ENCODE data around the gene KIF2C. TPM values are rescaled to one million over a fixed set of nuclear protein-coding genes. Genes with fewer than 3 reads are reported as not detected.

The KIF2C gene
- polyA plus RNA-seq, 3 donors = 0.13 to 0.29 (median 0.24) TPM

DNA sequence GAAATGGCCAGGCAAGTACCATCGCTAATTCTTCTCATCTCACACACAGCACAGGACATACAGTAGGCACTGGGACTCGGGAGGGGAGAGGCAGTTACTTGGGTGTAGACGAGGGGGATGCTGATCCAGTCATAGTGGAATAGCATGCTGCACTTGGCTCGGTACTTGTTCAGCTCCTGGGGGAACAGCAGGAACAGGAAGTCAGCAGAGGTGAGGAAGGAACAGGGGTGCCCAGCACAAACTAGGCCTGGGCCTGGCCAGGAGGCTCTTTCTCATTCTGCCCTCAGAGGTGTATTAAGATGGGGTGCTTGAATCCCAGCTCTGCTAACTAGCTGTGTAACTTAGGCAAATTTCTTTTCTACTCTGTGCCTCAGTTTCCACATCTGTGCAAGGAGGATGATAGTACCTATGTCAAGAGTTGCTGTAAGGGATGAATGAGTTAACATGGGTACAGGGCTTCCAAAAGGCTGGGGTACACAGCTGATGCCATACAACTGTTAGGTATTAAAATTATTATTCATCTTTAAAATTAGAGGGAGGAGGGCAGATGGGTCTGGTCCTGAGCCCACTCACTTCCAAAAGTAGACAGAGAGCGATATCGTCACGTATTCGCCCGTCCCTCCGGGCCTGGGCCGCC lies 46.0 kb downstream of the KIF2C start:
- Histone ChIP-seq H3K4me3 (replicated peaks in 1 of 3; ENCODE audit: low read depth in 2 of 3, low read length in 3 of 3) (peak overlapping the region in 2 of 3 experiments; percentile 41 to 74), H3K4me1 (ENCODE audit: control insufficient read depth in 1 of 2, insufficient read depth in 2 of 2, low read length in 2 of 2) (peaks cover 23 to 24% of the 10 kb centered on the region in 2 donors), H3K4me2 (replicated peaks; ENCODE audit: extremely low read depth, low read length, poor library complexity, severe bottlenecking) (peak overlapping the region; percentile 83), H3K9me3 (replicated peaks in 1 of 2; ENCODE audit: control insufficient read depth in 1 of 2, insufficient read depth in 1 of 2, low read length in 2 of 2) (no peaks in the 10 kb centered on the region), H2AFZ (ENCODE audit: insufficient read depth, low read depth, low read length, poor library complexity, severe bottlenecking) (peak overlapping the region; percentile 91), H3K79me2 (ENCODE audit: insufficient read depth, low read length) (no peaks in the 10 kb centered on the region), H3K27ac (ENCODE audit: low read depth in 1 of 2, low read length in 2 of 2) (no peak overlapping the region), H3K36me3 (replicated peaks in 1 of 2; ENCODE audit: control insufficient read depth in 1 of 2, insufficient read depth in 2 of 2, low read length in 2 of 2) (peaks cover 0 to 12% of the 10 kb centered on the region in 2 donors), H3K27me3 (ENCODE audit: control insufficient read depth in 2 of 2, insufficient read depth in 2 of 2, low read length in 2 of 2) (peaks cover 0 to 3% of the 10 kb centered on the region in 2 donors), H3K9ac (ENCODE audit: insufficient read depth, low read length, poor library complexity, severe bottlenecking) (no peak overlapping the region), H4K20me1 (ENCODE audit: insufficient read depth, low read length) (peaks cover 8% of the 10 kb centered on the region)
- Mint-ChIP-seq H3K4me1 (peaks cover 26% of the 10 kb centered on the region), H3K27ac (peak overlapping the region in 3 of 7 donors; percentile 30 to 45 (median 31)), H3K4me3 (peak overlapping the region; percentile 72 to 92), H3K36me3 (peaks cover 15 to 18% of the 10 kb centered on the region in 2 donors), H3K9me3 (peaks cover 0 to 2% (median 0%) of the 10 kb centered on the region in 7 donors), H3K27me3 (ENCODE audit: low read depth in 3 of 3) (peaks cover 7 to 15% (median 12%) of the 10 kb centered on the region in 3 donors)
- intact Hi-C loops (cut with micrococcal nuclease) = loop anchor here (5.0 to 10.0 kb wide), 2 partner anchors 42 to 229 kb away; partner anchors contain the start of genes HECTD3 (in 1 of the 2) and UROD (in 1 of the 2)
- DNase-seq = no peak
- 11% methylated on average over 6 of the region's 11 CpGs for WGBS (ENCODE audit: insufficient coverage)
- TF ChIP-seq, protein P1, sequence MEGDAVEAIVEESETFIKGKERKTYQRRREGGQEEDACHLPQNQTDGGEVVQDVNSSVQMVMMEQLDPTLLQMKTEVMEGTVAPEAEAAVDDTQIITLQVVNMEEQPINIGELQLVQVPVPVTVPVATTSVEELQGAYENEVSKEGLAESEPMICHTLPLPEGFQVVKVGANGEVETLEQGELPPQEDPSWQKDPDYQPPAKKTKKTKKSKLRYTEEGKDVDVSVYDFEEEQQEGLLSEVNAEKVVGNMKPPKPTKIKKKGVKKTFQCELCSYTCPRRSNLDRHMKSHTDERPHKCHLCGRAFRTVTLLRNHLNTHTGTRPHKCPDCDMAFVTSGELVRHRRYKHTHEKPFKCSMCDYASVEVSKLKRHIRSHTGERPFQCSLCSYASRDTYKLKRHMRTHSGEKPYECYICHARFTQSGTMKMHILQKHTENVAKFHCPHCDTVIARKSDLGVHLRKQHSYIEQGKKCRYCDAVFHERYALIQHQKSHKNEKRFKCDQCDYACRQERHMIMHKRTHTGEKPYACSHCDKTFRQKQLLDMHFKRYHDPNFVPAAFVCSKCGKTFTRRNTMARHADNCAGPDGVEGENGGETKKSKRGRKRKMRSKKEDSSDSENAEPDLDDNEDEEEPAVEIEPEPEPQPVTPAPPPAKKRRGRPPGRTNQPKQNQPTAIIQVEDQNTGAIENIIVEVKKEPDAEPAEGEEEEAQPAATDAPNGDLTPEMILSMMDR (IDR thresholded peaks at IDR 0.05) = no peak

DNA sequence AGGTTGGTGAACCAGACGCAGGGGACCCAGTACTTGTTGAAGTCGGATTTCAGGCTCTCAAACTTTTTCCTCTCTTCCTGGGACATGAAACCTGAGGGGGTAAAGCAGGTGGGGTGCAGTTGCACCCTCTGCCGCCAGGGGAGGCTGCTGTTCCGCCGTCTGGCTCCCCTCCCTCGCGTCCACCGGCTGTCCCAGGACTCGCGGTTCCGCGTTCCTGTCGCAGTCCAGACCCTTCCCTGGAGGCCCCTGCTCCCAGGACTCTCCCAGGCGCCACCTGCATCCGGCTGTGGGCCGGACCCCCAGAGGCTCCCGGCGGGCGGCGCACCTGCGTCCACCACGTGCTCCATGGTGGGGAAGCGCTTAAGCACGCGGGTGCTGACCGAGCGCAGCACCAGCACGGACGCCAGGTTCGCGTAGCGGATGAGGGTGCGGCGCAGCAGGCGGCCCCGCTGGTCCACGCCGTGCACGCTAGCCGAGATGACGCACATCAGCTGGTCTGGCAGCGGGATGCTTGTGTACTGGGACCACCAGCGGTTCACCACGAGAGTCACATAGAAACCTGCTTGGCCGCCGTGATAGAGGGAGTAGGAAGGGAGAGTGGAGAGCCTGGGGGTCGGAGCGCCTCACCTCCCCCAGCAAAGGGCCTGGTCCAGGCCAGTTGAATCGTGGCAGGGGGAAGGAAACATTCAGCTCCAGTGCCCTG lies 46.7 kb downstream of the KIF2C start:
- H3K9ac ChIP-seq (ENCODE audit: insufficient read depth, low read length, poor library complexity, severe bottlenecking) = peak overlapping the region; percentile 58
- no peak overlapping the region for H3K27ac ChIP-seq (ENCODE audit: low read depth in 1 of 2, low read length in 2 of 2)
- H3K4me1 ChIP-seq (ENCODE audit: control insufficient read depth in 1 of 2, insufficient read depth in 2 of 2, low read length in 2 of 2) = peaks cover 23 to 24% of the 10 kb centered on the region in 2 donors
- peaks cover 0 to 6% of the 10 kb centered on the region in 2 donors for H3K36me3 ChIP-seq (replicated peaks in 1 of 2; ENCODE audit: control insufficient read depth in 1 of 2, insufficient read depth in 2 of 2, low read length in 2 of 2)
- peaks cover 26% of the 10 kb centered on the region for H3K4me1 Mint-ChIP-seq
- peak overlapping the region in 2 of 3 experiments; percentile 41 to 74 for H3K4me3 ChIP-seq (replicated peaks in 1 of 3; ENCODE audit: low read depth in 2 of 3, low read length in 3 of 3)
- no peaks in the 10 kb centered on the region for H3K9me3 ChIP-seq (replicated peaks in 1 of 2; ENCODE audit: control insufficient read depth in 1 of 2, insufficient read depth in 1 of 2, low read length in 2 of 2)
- H3K27me3 ChIP-seq (ENCODE audit: control insufficient read depth in 2 of 2, insufficient read depth in 2 of 2, low read length in 2 of 2) = peaks cover 0 to 3% of the 10 kb centered on the region in 2 donors
- DNase-seq = peak; percentile 60 to 70 (median 70)
- no peaks in the 10 kb centered on the region for H3K79me2 ChIP-seq (ENCODE audit: insufficient read depth, low read length)
- peaks cover 7 to 14% (median 12%) of the 10 kb centered on the region in 3 donors for H3K27me3 Mint-ChIP-seq (ENCODE audit: low read depth in 3 of 3)
- peak overlapping the region; percentile 83 for H3K4me2 ChIP-seq (replicated peaks; ENCODE audit: extremely low read depth, low read length, poor library complexity, severe bottlenecking)
- peaks cover 0 to 2% (median 0%) of the 10 kb centered on the region in 7 donors for H3K9me3 Mint-ChIP-seq
- TF ChIP-seq, protein P1 (IDR thresholded peaks at IDR 0.05) = peak; percentile 100
- intact Hi-C loops (cut with micrococcal nuclease) = loop anchor here (5.0 to 10.0 kb wide), 2 partner anchors 41 to 229 kb away; partner anchors contain the start of genes HECTD3 (in 1 of the 2) and UROD (in 1 of the 2)
- WGBS (ENCODE audit: insufficient coverage) = 1% methylated on average over 44 of the region's 49 CpGs
- H4K20me1 ChIP-seq (ENCODE audit: insufficient read depth, low read length) = peaks cover under 1% of the 10 kb centered on the region
- H3K36me3 Mint-ChIP-seq = peaks cover 8 to 12% of the 10 kb centered on the region in 2 donors
- H3K4me3 Mint-ChIP-seq = peak overlapping the region; percentile 72 to 92
- peak overlapping the region in 4 of 7 donors; percentile 31 to 85 (median 64) for H3K27ac Mint-ChIP-seq
- peak overlapping the region; percentile 91 for H2AFZ ChIP-seq (ENCODE audit: insufficient read depth, low read depth, low read length, poor library complexity, severe bottlenecking)

Data from CD14-positive monocyte (primary cell).